Activated CD4-positive, alpha-beta T cell treated with anti-CD3 and anti-CD28 coated beads, Interleukin-2, amount 10 ng/mL, durations not matched to agents 7 days and 5 days (primary cell): ENCODE results near the gene BMAL1. TPM values are rescaled to one million over a fixed set of nuclear protein-coding genes. Genes with fewer than 3 reads are reported as not detected.
A peak's percentile ranks its signal among the peaks of the same experiment; 100 is the strongest.

Experiments used
- CTCF ChIA-PET: fragments of 350-600 bp; sonication (Branson Sonifier 250); formaldehyde crosslinking; loops from one replicate; lab custom pipeline; 2021; ENCODE audit warnings: antibody characterized with exemption; lab: Charles Lee
- POLR2A ChIA-PET: fragments of 350-600 bp; sonication (Branson Sonifier 250); formaldehyde crosslinking; loops from one replicate; lab custom pipeline; 2021; ENCODE audit warnings: antibody characterized with exemption; lab: Charles Lee
- DNase-seq: peaks from one replicate; pipeline ENCODE4 v3.0.0-alpha.2; 2020
- H3K27ac Mint-ChIP-seq: one replicate; pipeline ENCODE4 v1.8.0; 2021; ENCODE audit warnings: mild to moderate bottlenecking, moderate library complexity, mixed read lengths
- H3K27me3 Mint-ChIP-seq: one replicate; pipeline ENCODE4 v1.8.0; 2021; ENCODE audit warnings: mixed read lengths
- H3K36me3 Mint-ChIP-seq: one replicate; pipeline ENCODE4 v1.8.0; 2021; ENCODE audit warnings: low read depth, mixed read lengths
- H3K4me1 Mint-ChIP-seq: one replicate; pipeline ENCODE4 v1.8.0; 2021; ENCODE audit warnings: mixed read lengths
- H3K4me3 Mint-ChIP-seq: one replicate; pipeline ENCODE4 v1.8.0; 2021; ENCODE audit warnings: mild to moderate bottlenecking, moderate library complexity, mixed read lengths
- H3K9me3 Mint-ChIP-seq: one replicate; pipeline ENCODE4 v1.8.0; 2021; ENCODE audit warnings: mixed read lengths
- total RNA-seq, 2 experiments: library from RNA; stranded (reverse); gene quantifications; one replicate each; pipeline ENCODE4 v1.2.3, GENCODE V29; 2021

Gene BMAL1
- total RNA-seq, 2 experiments from 2014 or later: 32.0 to 36.9 TPM

DNA sequence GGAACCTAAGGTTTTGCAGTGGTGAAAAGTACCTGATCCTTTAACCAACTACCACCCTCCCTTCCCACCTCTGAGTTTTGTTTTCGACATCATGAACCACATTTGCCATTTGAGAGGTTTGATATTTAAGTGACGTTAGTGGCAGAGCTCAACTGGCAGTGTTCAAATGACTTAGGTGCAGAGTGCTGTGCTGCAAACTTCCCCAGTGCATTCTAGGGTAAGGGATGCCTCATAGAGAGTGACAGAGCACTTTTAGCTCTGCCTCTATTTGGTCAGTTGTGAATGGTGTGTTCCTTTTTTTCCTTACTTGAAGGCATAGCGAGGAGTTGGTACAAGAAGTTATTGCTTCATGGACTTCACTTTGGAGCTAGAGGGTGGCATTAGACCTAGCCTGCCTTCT lies 9.4 kb downstream of the BMAL1 start:
- ChIA-PET POLR2A (no interaction called here), CTCF (interaction anchor here (0.8 to 1.7 kb wide), 8 partner anchors 9 to 473 kb away, joined by 3 to 8 read pairs (median 3); no protein-coding TSS in a partner anchor)
- peaks cover 3% of the 10 kb centered on the region for H3K36me3 Mint-ChIP-seq
- peak; percentile 30 for DNase-seq
- peak overlapping the region; percentile 67 for H3K27ac Mint-ChIP-seq
- peaks cover 63% of the 10 kb centered on the region for H3K4me1 Mint-ChIP-seq
- H3K4me3 Mint-ChIP-seq: no peak overlapping the region
- H3K9me3 Mint-ChIP-seq: no peaks in the 10 kb centered on the region
- H3K27me3 Mint-ChIP-seq: no peaks in the 10 kb centered on the region

DNA sequence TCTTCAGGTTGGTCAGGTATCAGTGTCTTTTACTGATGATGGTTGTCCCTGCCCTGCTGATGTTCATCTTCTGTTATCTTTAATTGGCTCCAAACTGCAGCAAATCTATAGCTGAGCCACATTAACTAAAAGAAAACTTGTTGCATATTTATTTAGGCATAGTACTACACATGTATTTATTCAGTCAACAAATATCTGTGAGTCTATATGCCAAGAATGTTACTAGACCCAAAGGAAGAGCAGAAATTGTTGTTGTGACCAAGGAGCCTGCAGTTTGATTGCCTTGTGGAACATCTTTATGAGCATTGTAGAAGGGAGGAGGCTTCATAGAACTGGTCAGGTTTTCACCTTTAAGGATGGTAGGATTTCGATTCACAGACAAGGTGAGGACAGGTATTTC lies 10.1 kb downstream of the BMAL1 start:
- H3K36me3 Mint-ChIP-seq: peaks cover 3% of the 10 kb centered on the region
- peak overlapping the region; percentile 0 for H3K27ac Mint-ChIP-seq
- ChIA-PET CTCF (interaction anchor here (0.8 to 1.7 kb wide), 6 partner anchors 8 to 48 kb away, joined by 3 to 8 read pairs (median 4); no protein-coding TSS in a partner anchor), POLR2A (no interaction called here)
- no peak overlapping the region for H3K4me3 Mint-ChIP-seq
- H3K27me3 Mint-ChIP-seq: no peaks in the 10 kb centered on the region
- no peak for DNase-seq
- no peaks in the 10 kb centered on the region for H3K9me3 Mint-ChIP-seq
- H3K4me1 Mint-ChIP-seq: peaks cover 58% of the 10 kb centered on the region

DNA sequence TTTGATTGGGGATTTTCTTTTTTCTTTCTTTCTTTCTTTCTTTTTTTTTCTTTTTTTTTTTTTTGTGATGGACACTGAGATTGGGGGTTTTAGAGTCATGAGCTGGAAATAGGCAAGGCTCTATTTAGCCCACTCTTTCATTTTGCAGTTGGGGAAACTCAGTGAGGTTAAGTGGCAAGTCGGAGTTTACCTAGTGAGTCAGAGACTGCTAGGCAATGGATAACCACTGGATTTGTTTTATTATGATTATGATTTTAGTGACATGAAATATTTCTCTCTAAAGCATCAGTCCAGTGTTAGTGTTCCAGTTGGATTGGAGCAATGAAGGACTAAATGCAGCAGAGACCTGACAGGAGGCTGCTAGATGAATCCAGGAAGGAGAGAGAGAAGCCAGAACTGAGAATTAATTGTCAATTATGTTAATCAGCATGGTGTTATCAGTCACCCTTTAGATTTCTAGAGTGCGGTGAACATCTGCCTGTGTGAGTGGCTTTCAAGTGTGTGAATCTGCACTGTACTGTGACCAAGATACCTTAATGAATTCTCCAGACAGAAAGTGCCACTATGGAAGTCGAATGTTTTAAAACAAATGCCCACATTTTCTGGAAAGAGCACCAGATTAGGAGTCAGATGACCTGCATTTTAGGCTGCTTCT lies 10.9 kb downstream of the BMAL1 start:
- Mint-ChIP-seq H3K27ac (peak overlapping the region; percentile 55), H3K4me3 (no peak overlapping the region), H3K36me3 (peaks cover 3% of the 10 kb centered on the region), H3K4me1 (peaks cover 58% of the 10 kb centered on the region), H3K27me3 (no peaks in the 10 kb centered on the region), H3K9me3 (no peaks in the 10 kb centered on the region)
- CTCF ChIA-PET: no interaction called here
- no peak for DNase-seq
- POLR2A ChIA-PET: interaction anchor here (0.6 kb wide), 1 partner anchor 9 kb away, joined by 3 read pairs; no protein-coding TSS in a partner anchor

DNA sequence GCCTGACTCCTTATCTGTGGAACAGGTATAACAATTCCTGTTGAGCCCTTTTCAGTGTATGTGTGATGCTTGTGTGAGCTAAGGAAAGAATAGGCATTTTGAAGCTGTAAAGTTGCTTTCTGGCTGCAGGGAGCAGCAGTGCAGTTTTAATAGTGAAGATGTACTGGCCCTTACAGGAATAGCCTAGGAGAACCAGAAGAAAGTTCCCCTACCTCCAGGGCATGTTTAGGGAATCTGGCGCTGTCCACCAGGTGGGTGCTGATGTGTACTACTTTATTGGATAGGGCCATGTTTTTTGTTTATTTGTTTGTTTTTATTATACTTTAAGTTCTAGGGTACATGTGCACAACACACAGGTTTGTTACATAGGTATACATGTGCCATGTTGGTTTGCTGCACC lies 11.5 kb downstream of the BMAL1 start:
- H3K27ac Mint-ChIP-seq: no peak overlapping the region
- DNase-seq: no peak
- POLR2A ChIA-PET: no interaction called here
- no peaks in the 10 kb centered on the region for H3K9me3 Mint-ChIP-seq
- H3K36me3 Mint-ChIP-seq: peaks cover 3% of the 10 kb centered on the region
- CTCF ChIA-PET: no interaction called here
- no peak overlapping the region for H3K4me3 Mint-ChIP-seq
- H3K27me3 Mint-ChIP-seq: no peaks in the 10 kb centered on the region
- peaks cover 60% of the 10 kb centered on the region for H3K4me1 Mint-ChIP-seq

DNA sequence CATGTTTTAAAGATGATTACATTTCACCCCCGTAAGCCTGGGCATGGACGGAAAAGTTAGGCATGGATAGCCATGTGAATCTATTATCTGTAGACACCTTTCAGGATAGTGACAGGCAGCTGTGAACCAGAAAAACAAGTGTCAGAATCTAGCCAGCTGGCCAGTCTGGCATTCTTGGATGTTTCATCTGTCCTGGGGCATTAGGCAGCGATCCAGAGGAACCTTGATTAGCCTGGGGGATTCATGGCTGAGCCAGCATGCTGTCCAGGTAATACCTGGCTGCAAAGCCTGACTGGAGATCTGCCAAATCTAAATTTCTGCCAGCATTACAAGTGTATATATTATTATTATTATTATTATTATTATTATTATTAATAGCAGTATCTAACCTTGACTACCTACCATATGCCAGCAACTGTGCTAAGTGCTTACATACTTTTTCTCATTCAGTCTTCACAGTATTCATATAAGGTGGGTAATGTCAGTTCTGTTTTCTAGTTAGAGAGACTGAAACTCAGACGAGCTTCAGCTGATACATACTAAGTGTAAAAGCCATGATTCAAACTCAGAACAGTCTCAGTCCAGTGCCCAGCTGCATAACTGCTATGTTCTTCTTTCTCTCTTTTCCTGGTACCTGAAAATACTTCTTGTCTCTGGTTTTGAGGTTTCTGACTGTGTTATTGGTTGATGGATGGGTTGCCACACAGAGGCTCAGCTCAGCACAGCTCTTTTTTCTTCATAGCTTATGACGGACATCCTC lies 12.8 kb downstream of the BMAL1 start:
- Mint-ChIP-seq H3K27ac (no peak overlapping the region), H3K9me3 (no peaks in the 10 kb centered on the region), H3K36me3 (peaks cover 3% of the 10 kb centered on the region), H3K4me3 (no peak overlapping the region), H3K27me3 (no peaks in the 10 kb centered on the region), H3K4me1 (peaks cover 60% of the 10 kb centered on the region)
- ChIA-PET CTCF (interaction anchor here (0.6 to 0.7 kb wide), 2 partner anchors 11 to 23 kb away, joined by 3 read pairs; no protein-coding TSS in a partner anchor), POLR2A (no interaction called here)
- no peak for DNase-seq

DNA sequence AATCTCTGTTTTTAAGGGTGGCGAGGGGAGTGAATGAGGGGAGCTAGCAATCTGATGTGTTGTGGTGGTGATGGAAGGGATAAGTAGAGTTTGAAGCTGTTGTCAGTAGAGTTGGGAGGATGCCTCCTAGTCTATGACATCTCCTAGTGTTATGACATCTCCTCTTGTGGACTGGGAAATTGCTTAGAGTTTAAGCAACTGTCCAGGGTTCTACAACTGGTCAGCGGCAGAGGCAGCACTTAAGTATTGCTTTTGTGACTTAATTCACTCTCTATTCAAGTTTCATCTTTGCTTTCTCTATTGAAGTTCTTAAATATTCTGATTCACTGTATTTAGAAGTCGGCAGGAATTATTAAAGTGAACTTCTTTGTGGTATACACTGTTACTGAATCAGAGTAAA lies 13.8 kb downstream of the BMAL1 start:
- ChIA-PET CTCF (interaction anchor here (0.6 to 0.8 kb wide), 3 partner anchors 12 to 152 kb away, joined by 3 to 4 read pairs (median 3); no protein-coding TSS in a partner anchor), POLR2A (no interaction called here)
- Mint-ChIP-seq H3K9me3 (no peaks in the 10 kb centered on the region), H3K36me3 (peaks cover 3% of the 10 kb centered on the region), H3K4me3 (no peak overlapping the region), H3K4me1 (peaks cover 65% of the 10 kb centered on the region), H3K27ac (no peak overlapping the region), H3K27me3 (no peaks in the 10 kb centered on the region)
- DNase-seq: no peak

DNA sequence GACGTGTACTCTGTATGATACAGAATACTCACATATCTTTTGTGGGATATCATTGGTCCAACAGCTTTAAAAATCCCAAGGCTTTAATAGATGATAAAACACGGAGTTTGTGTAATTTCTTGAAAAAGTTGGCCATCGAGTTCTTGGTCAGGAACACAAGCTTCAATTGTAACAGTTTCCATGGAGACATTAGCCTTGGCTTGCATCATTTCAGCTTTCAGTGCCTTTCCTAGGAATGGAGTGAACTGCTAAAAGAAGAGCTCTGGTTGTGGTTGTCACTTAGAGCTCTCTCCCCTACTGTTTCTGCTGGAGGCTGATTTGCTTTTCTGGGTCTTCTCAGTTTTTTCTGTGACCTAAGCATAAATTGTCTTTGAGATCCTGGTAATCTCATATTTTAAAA lies 14.2 kb downstream of the BMAL1 start:
- no peaks in the 10 kb centered on the region for H3K9me3 Mint-ChIP-seq
- peaks cover 3% of the 10 kb centered on the region for H3K36me3 Mint-ChIP-seq
- CTCF ChIA-PET: interaction anchor here (0.8 kb wide), 1 partner anchor 21 kb away, joined by 3 read pairs; no protein-coding TSS in a partner anchor
- POLR2A ChIA-PET: interaction anchor here (0.6 kb wide), 1 partner anchor 18 kb away, joined by 3 read pairs; no protein-coding TSS in a partner anchor
- H3K27ac Mint-ChIP-seq: no peak overlapping the region
- DNase-seq: no peak
- peaks cover 65% of the 10 kb centered on the region for H3K4me1 Mint-ChIP-seq
- no peak overlapping the region for H3K4me3 Mint-ChIP-seq
- no peaks in the 10 kb centered on the region for H3K27me3 Mint-ChIP-seq

DNA sequence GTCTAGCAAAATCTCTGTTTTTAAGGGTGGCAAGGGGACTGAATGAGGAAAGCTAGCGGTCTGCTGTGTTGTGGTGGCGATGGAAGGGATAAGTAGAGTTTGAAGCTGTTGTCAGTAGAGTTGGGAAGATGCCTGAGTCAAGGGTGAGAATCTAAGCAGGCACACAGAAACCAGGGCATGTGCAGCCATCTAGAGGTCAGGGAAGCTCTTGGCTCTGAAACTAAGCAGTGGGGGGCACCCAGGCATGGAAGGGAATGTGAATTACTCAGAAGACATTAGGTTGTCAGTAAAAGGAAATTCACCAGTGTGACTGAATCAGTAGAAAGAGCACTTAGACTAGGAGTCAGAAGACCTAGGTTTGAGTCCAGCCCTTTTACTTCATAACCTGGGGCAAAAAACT lies 15.4 kb downstream of the BMAL1 start:
- Mint-ChIP-seq H3K4me3 (no peak overlapping the region), H3K27ac (no peak overlapping the region), H3K9me3 (no peaks in the 10 kb centered on the region), H3K27me3 (no peaks in the 10 kb centered on the region), H3K4me1 (peaks cover 64% of the 10 kb centered on the region), H3K36me3 (peaks cover 3% of the 10 kb centered on the region)
- no peak for DNase-seq
- ChIA-PET POLR2A (no interaction called here), CTCF (no interaction called here)

DNA sequence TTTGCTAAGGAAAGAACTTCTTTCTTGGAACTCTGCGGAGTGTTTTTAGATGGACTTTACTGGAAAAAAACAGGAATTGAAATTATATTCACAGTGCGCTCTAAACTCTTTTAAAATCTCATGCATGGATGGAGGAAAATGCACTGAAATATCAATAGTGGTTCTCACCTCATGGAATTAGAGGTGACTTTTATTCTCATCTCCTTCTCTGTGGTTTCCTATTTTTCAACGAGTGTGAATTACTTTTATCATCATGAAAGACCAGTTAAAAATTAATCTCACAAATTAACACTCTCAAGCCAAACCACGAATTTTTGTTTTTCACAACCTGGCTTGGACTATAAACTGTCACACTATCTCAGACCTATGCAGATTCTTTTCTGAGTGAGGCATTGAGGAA lies 16.6 kb downstream of the BMAL1 start:
- Mint-ChIP-seq H3K4me3 (no peak overlapping the region), H3K27ac (no peak overlapping the region), H3K4me1 (peaks cover 63% of the 10 kb centered on the region), H3K9me3 (no peaks in the 10 kb centered on the region), H3K36me3 (peaks cover 4% of the 10 kb centered on the region), H3K27me3 (no peaks in the 10 kb centered on the region)
- CTCF ChIA-PET: no interaction called here
- no peak for DNase-seq
- POLR2A ChIA-PET: no interaction called here

DNA sequence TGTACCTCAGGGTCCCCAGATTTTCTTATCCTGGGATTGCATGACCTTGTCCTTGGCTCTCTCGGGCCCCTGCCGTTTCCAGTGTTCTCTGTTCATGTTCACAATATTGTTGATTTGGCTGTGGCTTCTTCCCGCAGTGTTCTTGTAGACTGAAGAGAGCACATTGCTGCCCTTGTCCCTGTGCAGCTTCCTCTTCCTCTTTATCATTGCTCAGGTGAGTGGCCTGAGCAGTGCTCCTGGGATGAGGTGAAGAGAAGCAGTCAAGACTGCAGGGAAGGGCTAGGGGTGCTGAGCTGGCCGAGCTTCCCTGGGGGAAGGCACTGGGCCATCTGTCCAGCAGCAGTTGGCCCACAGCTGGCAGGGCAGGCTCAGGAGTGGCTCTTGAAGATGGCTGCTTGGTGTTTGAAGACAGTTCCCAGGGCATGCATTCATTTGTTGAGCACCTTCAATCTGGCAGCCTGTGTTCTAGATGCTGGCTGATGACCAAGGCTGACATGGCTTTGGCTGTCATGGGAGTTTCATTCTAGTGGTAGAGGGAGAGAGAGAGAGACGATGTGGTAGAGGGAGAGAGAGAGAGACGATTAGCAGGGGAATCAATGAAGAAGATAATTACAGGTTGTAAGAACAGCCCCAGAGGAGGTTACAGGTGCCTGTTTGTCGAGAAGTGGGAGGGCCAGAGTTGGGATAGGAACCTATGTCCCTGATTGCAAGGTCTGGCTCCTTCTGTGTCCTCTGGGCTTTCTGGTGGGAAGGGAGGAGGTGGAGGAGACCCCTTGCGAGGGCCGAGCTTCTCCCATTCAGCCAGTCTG lies 17.4 kb downstream of the BMAL1 start:
- H3K27me3 Mint-ChIP-seq: no peaks in the 10 kb centered on the region
- H3K27ac Mint-ChIP-seq: no peak overlapping the region
- no peak overlapping the region for H3K4me3 Mint-ChIP-seq
- ChIA-PET POLR2A (no interaction called here), CTCF (interaction anchor here (1.3 kb wide), 1 partner anchor 8 kb away, joined by 4 read pairs; no protein-coding TSS in a partner anchor)
- H3K36me3 Mint-ChIP-seq: peaks cover 5% of the 10 kb centered on the region
- peaks cover 64% of the 10 kb centered on the region for H3K4me1 Mint-ChIP-seq
- H3K9me3 Mint-ChIP-seq: no peaks in the 10 kb centered on the region
- no peak for DNase-seq

DNA sequence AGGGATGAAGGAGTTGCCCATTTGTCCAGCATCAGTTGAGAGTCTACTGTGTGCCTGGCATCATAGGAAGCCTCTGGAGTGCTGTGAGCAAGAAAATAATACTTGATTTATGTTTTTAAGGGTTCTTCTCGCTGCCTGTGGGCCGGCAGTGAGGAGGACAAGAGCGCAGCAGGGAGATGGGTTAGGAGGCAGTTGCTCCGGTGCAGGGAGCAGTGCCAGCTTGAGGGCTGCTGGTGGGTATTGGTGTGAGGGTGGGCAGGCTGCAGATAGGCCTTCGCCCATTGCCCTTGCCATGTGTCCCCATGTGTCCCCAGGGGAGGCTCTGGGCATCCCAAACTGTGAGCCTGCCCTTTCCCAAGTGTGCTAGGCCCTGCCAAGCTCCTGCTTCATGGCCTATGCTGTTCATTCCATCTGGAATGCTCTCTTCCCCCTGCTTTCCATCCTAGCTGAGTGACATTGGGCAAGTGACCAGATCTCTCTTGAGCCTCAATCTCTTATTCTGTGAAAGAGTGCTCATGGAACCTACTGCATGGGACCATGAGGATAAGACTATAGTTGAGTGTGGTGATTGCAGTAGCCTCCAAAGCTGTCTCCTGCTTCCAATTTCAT lies 19.8 kb downstream of the BMAL1 start:
- no peak overlapping the region for H3K4me3 Mint-ChIP-seq
- POLR2A ChIA-PET: interaction anchor here (0.5 kb wide), 1 partner anchor 164 kb away, joined by 3 read pairs; no protein-coding TSS in a partner anchor
- H3K27ac Mint-ChIP-seq: peak overlapping the region; percentile 64
- no peak for DNase-seq
- H3K27me3 Mint-ChIP-seq: no peaks in the 10 kb centered on the region
- peaks cover 7% of the 10 kb centered on the region for H3K36me3 Mint-ChIP-seq
- no peaks in the 10 kb centered on the region for H3K9me3 Mint-ChIP-seq
- CTCF ChIA-PET: interaction anchor here (0.6 to 1.9 kb wide), 4 partner anchors 9 to 46 kb away, joined by 3 to 8 read pairs (median 4); no protein-coding TSS in a partner anchor
- peaks cover 64% of the 10 kb centered on the region for H3K4me1 Mint-ChIP-seq

DNA sequence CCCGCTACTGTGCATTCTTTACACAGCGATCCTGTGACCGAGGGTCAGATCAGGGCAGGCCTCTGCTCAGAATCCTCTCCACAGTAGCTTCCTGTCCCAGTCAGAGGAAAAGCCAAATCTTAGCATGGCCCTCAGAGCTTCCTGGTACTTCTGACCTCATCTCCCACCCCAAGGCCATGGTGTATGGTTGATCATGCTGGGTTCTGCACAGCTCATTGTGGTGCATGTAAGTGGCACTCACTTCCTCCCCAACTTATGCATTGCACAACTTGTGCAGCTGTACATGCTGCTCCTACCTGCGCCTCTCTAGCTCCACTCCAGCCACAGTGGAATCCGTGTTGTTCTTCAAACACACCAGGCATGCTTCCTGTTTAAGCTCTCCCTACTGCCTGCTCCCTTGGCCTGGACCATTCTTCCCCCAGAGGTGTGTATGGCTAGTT lies 20.3 kb downstream of the BMAL1 start:
- H3K4me1 Mint-ChIP-seq: peaks cover 64% of the 10 kb centered on the region
- CTCF ChIA-PET: interaction anchor here (0.6 to 1.9 kb wide), 5 partner anchors 9 to 45 kb away, joined by 3 to 8 read pairs (median 3); no protein-coding TSS in a partner anchor
- POLR2A ChIA-PET: interaction anchor here (0.5 kb wide), 1 partner anchor 164 kb away, joined by 3 read pairs; no protein-coding TSS in a partner anchor

More for the DNA sequence above, 20.3 kb downstream of the BMAL1 start:
- Mint-ChIP-seq H3K9me3 (no peaks in the 10 kb centered on the region), H3K36me3 (peaks cover 7% of the 10 kb centered on the region), H3K27me3 (no peaks in the 10 kb centered on the region), H3K4me3 (no peak overlapping the region), H3K27ac (peak overlapping the region; percentile 64)
- peak; percentile 43 for DNase-seq
